Neutrophil (primary cell): Measurements from ENCODE around the gene FAM200A.

Source experiments
- H3K27ac ChIP-seq: fragments of 200-600 bp; sonication (generic); 2 replicates; pipeline ENCODE4 v1.5.1; 2016; ENCODE audit warnings: mild to moderate bottlenecking, moderate library complexity
- H3K27me3 ChIP-seq: fragments of 200-600 bp; sonication (generic); 2 replicates; pipeline ENCODE4 v1.6.0; 2016; ENCODE audit warnings: mild to moderate bottlenecking
- H3K36me3 ChIP-seq: fragments of 200-600 bp; sonication (generic); 2 replicates; pipeline ENCODE4 v1.5.1; 2017
- H3K4me1 ChIP-seq, 2 experiments: fragments of 200-600 bp in 1 of 2; sonication (generic) in 1 of 2; 1 replicate in 1 of 2; 2 replicates in 1 of 2; pipeline versions ENCODE4 v1.5.1 to v1.6.1; 2013 to 2016; ENCODE audit warnings: low read depth in 1 of 2, low read length in 1 of 2, mild to moderate bottlenecking in 1 of 2, moderate library complexity in 1 of 2; ENCODE audit not compliant: control insufficient read depth in 1 of 2, insufficient read depth in 1 of 2
- H3K4me3 ChIP-seq, 2 experiments: fragments of 200-600 bp in 1 of 2; sonication (generic) in 1 of 2; 1 replicate in 1 of 2; 2 replicates in 1 of 2; pipeline ENCODE4 v1.5.1; 2013 to 2016; ENCODE audit warnings: low read depth in 1 of 2, low read length in 1 of 2, mild to moderate bottlenecking in 1 of 2, moderate library complexity in 1 of 2
- H3K9me3 ChIP-seq: fragments of 200-600 bp; sonication (generic); 2 replicates; pipeline ENCODE4 v1.5.1; 2016
- TF ChIP-seq, protein P1 (sequence below): fragments of 200-600 bp; sonication (generic); IDR thresholded peaks from 2 replicates; pipeline ENCODE4 v1.5.1; 2016; ENCODE audit warnings: antibody characterized with exemption

FAM200A gene

GRCh38 chr7:99531354-99531765 is 20.6 kb downstream of the FAM200A start:
- peaks cover 28% of the 10 kb centered on the region for H3K36me3 ChIP-seq
- no peak overlapping the region for H3K4me3 ChIP-seq
- no peaks in the 10 kb centered on the region for H3K27me3 ChIP-seq
- no peak overlapping the region for H3K27ac ChIP-seq
- no peaks in the 10 kb centered on the region for H3K4me1 ChIP-seq
- peaks cover 32% of the 10 kb centered on the region for H3K9me3 ChIP-seq
- TF ChIP-seq, protein P1, sequence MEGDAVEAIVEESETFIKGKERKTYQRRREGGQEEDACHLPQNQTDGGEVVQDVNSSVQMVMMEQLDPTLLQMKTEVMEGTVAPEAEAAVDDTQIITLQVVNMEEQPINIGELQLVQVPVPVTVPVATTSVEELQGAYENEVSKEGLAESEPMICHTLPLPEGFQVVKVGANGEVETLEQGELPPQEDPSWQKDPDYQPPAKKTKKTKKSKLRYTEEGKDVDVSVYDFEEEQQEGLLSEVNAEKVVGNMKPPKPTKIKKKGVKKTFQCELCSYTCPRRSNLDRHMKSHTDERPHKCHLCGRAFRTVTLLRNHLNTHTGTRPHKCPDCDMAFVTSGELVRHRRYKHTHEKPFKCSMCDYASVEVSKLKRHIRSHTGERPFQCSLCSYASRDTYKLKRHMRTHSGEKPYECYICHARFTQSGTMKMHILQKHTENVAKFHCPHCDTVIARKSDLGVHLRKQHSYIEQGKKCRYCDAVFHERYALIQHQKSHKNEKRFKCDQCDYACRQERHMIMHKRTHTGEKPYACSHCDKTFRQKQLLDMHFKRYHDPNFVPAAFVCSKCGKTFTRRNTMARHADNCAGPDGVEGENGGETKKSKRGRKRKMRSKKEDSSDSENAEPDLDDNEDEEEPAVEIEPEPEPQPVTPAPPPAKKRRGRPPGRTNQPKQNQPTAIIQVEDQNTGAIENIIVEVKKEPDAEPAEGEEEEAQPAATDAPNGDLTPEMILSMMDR, result no peak

DNA sequence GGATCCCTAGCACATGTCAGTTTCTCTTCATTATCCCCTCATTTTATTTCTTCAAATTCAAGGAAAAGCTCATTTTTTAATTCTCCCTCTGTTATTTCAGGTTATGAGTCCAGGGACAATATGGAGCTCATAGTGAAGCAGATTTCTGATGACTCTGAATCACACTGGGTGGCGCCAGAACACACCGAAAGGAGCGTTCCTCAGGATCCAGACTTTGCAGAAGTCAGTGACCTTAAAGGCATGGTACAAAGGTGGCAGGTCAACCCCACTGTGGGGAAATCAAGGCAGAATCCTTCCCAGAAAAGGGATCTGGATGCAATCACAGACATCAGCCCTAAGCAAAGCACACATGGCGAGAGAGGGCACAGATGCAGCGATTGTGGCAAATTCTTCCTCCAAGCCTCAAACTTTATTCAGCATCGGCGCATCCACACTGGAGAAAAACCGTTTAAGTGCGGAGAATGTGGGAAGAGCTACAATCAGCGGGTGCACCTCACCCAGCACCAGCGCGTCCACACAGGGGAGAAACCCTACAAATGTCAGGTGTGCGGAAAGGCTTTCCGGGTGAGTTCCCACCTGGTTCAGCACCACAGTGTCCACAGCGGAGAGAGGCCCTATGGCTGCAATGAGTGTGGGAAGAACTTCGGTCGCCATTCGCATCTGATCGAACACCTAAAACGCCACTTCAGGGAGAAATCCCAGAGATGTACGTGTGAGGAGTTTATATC is 26.0 kb downstream of the FAM200A start:
- no peak overlapping the region for H3K4me3 ChIP-seq
- H3K27me3 ChIP-seq, result no peaks in the 10 kb centered on the region
- H3K9me3 ChIP-seq, result peaks cover 9% of the 10 kb centered on the region
- no peaks in the 10 kb centered on the region for H3K4me1 ChIP-seq
- H3K36me3 ChIP-seq, result peaks cover 53% of the 10 kb centered on the region
- TF ChIP-seq, protein P1, result no peak
- H3K27ac ChIP-seq, result no peak overlapping the region

- Histone ChIP-seq H3K27ac (no peak overlapping the region), H3K36me3 (peaks cover 47% of the 10 kb centered on the region), H3K9me3 (no peaks in the 10 kb centered on the region), H3K27me3 (no peaks in the 10 kb centered on the region), H3K4me3 (no peak overlapping the region), H3K4me1 (no peaks in the 10 kb centered on the region)
- TF ChIP-seq, protein P1, result no peak
These were observed 30.5 kb downstream of the FAM200A start for GRCh38 chr7:99521399-99521798.

GRCh38 chr7:99514050-99514449 is 37.9 kb downstream of the FAM200A start:
- H3K36me3 ChIP-seq, result peaks cover 56% of the 10 kb centered on the region
- no peaks in the 10 kb centered on the region for H3K27me3 ChIP-seq
- H3K4me1 ChIP-seq, result no peaks in the 10 kb centered on the region
- TF ChIP-seq, protein P1, result no peak
- H3K27ac ChIP-seq, result no peak overlapping the region
- H3K4me3 ChIP-seq, result no peak overlapping the region
- no peaks in the 10 kb centered on the region for H3K9me3 ChIP-seq

- Histone ChIP-seq H3K27me3 (no peaks in the 10 kb centered on the region), H3K4me1 (peaks cover 28 to 30% of the 10 kb centered on the region in 2 experiments), H3K27ac (peak overlapping the region; percentile 90), H3K36me3 (no peaks in the 10 kb centered on the region), H3K4me3 (peak overlapping the region; percentile 91 to 92), H3K9me3 (no peaks in the 10 kb centered on the region)
- TF ChIP-seq, protein P1, result no peak
These were observed 46.6 kb downstream of the FAM200A start for GRCh38 chr7:99505324-99505662.
